ENCODE results near the gene ZNF555.
"Not testable (repeated sequence)": the region's sequence is repeated elsewhere in the genome, so short reads cannot be mapped to it uniquely, and the experiment has no call there.

The ZNF555 gene

DNA sequence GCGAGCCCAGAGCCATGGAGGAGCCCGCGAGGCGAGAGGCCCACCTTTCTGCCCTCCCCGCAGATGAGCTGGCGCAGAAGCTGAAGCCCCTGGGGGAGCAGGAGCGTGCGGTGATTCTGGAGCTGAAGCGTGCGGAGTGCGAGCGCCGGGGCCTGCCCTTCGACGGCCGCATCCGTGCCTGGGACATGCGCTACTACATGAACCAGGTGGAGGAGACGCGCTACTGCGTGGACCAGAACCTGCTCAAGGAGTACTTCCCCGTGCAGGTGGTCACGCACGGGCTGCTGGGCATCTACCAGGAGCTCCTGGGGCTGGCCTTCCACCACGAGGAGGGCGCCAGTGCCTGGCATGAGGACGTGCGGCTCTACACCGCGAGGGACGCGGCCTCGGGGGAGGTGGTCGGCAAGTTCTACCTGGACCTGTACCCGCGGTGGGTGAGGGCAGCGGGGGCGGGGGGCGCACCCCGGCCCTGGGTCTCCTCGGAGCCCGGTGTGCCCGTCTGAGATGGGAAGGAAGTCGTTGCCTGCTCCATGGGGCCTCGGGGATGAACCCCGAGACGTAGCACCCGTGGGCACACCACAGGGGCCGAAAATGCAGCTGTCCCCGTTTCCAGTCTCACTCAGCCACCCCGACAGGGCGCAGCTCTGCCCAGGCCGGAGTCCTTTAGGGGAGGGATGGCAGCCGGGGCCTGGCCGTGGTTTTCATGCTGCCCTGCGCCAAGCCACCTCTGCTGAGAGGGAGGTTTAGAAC lies 33.7 kb upstream of the ZNF555 start:
- DNase-seq (ENCODE audit: low read depth in 2 of 2, low spot score in 1 of 2) = no peak

DNA sequence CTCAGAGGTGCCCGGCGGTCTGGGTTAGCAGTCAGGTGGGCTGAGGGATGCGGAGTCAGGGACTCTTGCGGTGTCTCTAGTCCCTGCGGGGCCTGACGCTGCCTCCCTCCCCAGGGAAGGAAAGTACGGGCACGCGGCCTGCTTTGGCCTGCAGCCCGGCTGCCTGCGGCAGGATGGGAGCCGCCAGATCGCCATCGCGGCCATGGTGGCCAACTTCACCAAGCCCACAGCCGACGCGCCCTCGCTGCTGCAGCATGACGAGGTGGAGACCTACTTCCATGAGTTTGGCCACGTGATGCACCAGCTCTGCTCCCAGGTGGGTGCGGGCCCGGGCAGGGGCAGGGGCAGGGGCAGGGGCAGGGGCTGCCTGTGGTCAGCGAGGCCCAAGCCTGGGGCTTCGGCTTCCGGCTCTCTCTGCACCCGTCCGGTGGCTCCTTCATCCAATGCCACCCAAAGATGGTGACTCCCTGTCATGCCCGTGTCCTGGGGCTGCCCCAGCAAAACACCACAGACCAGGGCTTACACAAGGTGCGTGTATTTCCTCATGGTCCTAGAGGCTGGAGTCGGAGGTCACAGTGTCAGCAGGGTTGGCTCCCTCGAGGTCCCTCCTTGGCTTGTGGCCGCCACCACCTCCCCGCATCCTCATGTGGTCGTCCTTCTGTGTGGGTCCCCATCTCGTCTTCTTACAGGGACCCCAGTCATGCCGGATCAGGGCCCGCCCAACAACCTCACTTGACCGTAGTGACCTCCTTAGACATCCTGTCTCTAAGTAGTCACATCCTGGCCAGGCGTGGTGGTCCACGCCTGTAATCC lies 32.9 kb upstream of the ZNF555 start:
- no peak for DNase-seq (ENCODE audit: low read depth in 2 of 2, low spot score in 1 of 2)

GRCh38 chr19:2809387-2810140 lies 31.7 kb upstream of the ZNF555 start:
- no peak for DNase-seq (ENCODE audit: low read depth in 2 of 2, low spot score in 1 of 2)

DNA sequence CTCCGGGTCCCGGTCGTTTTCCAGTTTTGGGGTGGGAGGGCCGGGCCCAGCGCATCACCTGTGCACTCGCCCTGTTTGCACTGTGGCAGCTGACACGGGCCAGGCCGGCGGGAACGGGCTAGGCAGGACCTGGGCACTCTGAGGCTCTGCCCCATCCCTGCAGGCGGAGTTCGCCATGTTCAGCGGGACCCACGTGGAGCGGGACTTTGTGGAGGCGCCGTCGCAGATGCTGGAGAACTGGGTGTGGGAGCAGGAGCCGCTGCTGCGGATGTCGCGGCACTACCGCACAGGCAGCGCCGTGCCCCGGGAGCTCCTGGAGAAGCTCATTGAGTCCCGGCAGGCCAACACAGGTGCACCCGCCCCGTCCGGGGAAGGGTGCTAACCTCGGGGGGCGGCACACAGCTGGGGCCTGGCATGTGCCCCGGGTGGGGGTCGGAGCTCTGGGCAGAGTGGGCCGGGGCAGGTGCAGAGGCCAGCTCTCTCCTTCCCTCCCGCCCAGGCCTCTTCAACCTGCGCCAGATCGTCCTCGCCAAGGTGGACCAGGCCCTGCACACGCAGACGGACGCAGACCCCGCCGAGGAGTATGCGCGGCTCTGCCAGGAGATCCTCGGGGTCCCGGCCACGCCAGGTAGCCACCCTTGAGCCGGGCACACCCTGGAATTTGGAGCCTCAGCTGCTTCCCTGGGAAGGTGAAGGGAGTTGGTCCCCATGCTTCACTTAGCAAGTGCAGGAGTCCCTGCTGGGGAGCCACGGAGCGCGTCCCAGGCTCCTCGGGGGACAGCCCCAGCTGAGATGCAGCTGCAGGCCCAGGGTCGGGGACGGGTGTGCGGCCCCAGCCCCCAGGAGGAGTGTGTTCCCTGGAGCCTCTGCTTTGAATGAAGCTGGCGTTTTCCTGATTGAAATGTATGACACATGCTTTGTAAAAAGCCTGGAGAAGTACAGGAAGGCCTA lies 30.9 kb upstream of the ZNF555 start:
- no peak for DNase-seq (ENCODE audit: low read depth in 2 of 2, low spot score in 1 of 2)

GRCh38 chr19:2811221-2811722 lies 30.0 kb upstream of the ZNF555 start:
- DNase-seq (ENCODE audit: low read depth in 2 of 2, low spot score in 1 of 2) = no peak

GRCh38 chr19:2811735-2812413 lies 29.4 kb upstream of the ZNF555 start:
- no peak for DNase-seq (ENCODE audit: low read depth in 2 of 2, low spot score in 1 of 2)

DNA sequence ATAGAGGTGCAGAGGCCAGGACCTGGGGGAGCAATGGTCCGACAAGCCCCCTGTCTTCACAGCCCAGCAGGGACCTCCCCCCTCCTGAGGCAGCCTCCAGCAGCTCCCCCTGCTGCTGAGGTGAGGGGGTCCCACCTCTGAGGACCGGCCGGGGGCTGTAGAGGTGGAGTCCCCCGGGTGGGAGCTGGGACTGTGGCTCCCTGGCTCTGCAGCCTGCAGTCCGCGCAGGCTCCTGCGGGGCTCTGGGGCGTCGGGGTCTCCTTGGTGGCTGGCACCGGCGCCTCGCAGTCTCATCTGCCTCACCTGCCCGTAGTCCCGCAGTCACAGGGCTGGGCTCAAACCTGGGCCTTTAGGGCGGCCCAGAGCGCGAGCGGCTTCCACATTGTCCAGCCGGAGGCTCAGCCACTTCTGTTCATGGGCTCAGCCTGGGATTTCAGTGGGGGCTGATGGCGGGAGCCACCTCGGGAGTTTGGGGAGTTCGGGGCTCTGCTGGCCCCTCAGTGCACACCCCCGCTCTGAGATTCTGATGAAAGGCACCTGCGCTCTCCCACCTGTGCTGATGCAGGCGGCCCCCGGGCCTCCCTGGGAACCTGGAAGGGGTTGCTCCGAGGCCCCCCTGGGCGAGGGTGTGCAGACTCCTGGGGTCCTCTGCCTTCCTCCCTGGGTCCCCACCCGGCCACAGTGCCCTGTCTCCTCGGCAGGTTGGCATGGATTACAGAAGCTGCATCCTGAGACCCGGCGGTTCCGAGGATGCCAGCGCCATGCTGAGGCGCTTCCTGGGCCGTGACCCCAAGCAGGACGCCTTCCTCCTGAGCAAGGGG lies 28.7 kb upstream of the ZNF555 start:
- DNase-seq (ENCODE audit: low read depth in 2 of 2, low spot score in 1 of 2) = no peak

- no peak for DNase-seq (ENCODE audit: low read depth in 2 of 2, low spot score in 1 of 2)
Measured at GRCh38 chr19:2813235-2814160, 27.8 kb upstream of the ZNF555 start.

DNA sequence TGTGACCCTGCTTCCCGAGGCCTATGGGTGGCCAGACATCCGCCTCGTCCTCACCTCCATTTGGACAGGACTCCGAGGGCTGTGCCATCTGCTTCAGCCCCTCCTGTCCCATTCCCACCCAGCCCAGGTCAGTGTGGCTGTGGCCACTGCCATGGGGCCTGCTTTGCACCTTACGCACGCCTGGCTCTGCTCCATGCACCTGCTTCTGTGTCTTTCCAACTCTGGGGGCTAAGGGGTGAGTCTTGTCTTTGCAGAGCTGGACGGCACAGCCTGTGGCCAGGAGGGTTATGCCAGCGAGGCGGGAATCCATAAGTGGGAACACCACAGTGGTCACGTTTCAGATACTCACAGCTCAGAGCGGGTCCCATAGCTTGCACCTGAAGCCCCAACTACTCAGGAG lies 26.8 kb upstream of the ZNF555 start:
- DNase-seq (ENCODE audit: low read depth in 2 of 2, low spot score in 1 of 2) = no peak

GRCh38 chr19:2815191-2815614 lies 26.1 kb upstream of the ZNF555 start:
- no peak for DNase-seq (ENCODE audit: low read depth in 2 of 2, low spot score in 1 of 2)

GRCh38 chr19:2815923-2816322 lies 25.4 kb upstream of the ZNF555 start:
- no peak for DNase-seq (ENCODE audit: low read depth in 2 of 2, low spot score in 1 of 2)

DNA sequence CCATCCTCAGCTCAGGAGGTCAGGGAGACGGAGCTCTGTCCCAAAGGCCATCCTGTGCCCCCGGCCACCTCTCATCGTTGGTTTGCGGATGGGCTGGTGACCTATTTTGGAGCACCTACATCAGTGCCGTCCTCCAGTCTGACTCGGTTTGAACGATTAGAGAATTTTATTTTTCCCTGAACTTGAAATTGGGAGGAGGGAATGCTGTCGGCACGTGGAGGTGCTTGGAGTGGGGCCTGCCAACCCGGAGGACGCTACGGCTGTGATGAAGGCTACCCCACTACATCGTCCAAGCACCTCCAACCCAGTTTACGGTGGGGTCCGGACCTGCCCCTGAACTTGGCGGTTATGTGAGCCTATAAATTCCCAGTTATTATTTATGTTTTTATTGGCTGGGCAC lies 24.6 kb upstream of the ZNF555 start:
- no peak for DNase-seq (ENCODE audit: low read depth in 2 of 2, low spot score in 1 of 2)

GRCh38 chr19:2817237-2817829 lies 23.9 kb upstream of the ZNF555 start:
- DNase-seq (ENCODE audit: low read depth in 2 of 2, low spot score in 1 of 2) = not testable (repeated sequence)

- DNase-seq (ENCODE audit: low read depth in 2 of 2, low spot score in 1 of 2) = peak; percentile 97
Measured at GRCh38 chr19:2819540-2820111, 21.6 kb upstream of the ZNF555 start, which contains the start of gene ZNF554. TSS of gene ZNF554 (plus strand) at chr19:2819868. CDS start at chr19:2820072, 204 bp downstream.

GRCh38 chr19:2820112-2820702 lies 21.1 kb upstream of the ZNF555 start:
- DNase-seq (ENCODE audit: low read depth in 2 of 2, low spot score in 1 of 2) = no peak

GRCh38 chr19:2822846-2823245 lies 18.4 kb upstream of the ZNF555 start:
- no peak for DNase-seq (ENCODE audit: low read depth in 2 of 2, low spot score in 1 of 2)

DNA sequence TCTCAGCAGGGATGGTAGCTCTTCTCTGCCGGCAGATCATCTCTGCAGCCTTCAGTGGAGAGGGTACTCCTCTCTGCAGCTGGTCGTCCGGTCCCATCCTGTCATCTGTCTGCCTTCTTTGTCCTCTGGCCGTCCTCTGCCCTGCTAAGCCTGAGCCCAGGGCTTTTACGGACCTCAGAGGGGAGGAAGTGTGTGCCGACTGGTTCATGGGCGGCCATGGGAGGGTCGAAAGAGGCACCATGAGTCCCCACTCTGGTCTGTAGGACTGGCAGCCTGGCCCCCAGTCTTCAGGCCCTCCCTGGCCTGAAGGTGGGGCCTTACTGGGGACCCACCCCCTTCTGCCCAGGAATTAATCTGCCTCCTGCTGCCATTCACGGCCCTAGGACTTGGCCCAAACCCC lies 17.6 kb upstream of the ZNF555 start:
- no peak for DNase-seq (ENCODE audit: low read depth in 2 of 2, low spot score in 1 of 2)
